Ascending aorta (tissue), 2 donors: ENCODE results near the gene ADD1. TPM values are rescaled to one million over a fixed set of nuclear protein-coding genes. Genes with fewer than 3 reads are reported as not detected.

Experiments used
- DNase-seq, 2 donors: peaks; one replicate each; pipeline ENCODE4 v3.0.0-alpha.2; 2019; ENCODE audit warnings: low spot score in 2 of 2
- H3K27ac ChIP-seq, 2 donors: fragments of 200-600 bp; sonication (generic); one replicate each; pipeline ENCODE4 v1.5.1; 2016 to 2017; ENCODE audit warnings: mild to moderate bottlenecking in 1 of 2
- H3K27me3 ChIP-seq: fragments of 200-600 bp; sonication (generic); one replicate; pipeline ENCODE4 v1.5.1; 2017
- H3K36me3 ChIP-seq, 2 donors: fragments of 200-600 bp; sonication (generic); one replicate each; pipeline ENCODE4 v1.5.1; 2016
- H3K4me1 ChIP-seq, 2 donors: fragments of 200-600 bp; sonication (generic); one replicate each; pipeline ENCODE4 v1.5.1; 2016 to 2017; ENCODE audit warnings: mild to moderate bottlenecking in 1 of 2
- H3K4me3 ChIP-seq, 2 donors: fragments of 200-600 bp; sonication (generic); one replicate each; pipeline ENCODE4 v1.5.1; 2016 to 2017; ENCODE audit warnings: mild to moderate bottlenecking in 1 of 2
- H3K9me3 ChIP-seq, 2 donors: fragments of 200-600 bp; sonication (generic); one replicate each; pipeline ENCODE4 v1.5.1; 2016
- intact Hi-C: fragments of 100-400 bp; cut with DNase I; formaldehyde crosslinking; loops from one replicate; pipeline ENCODE4 v1.15.1; 2023
- total RNA-seq: library from RNA; depleted of rRNA; stranded (reverse); fragments of >200 nt; gene quantifications from one replicate; pipeline ENCODE4 v1.1.0, GENCODE V29; 2016
- TF ChIP-seq, protein P1 (sequence below), 3 experiments: fragments of 200-600 bp in 2 of 3; fragments of 450-650 bp in 1 of 3; sonication (generic) in 2 of 3; IDR thresholded peaks; one replicate each; pipeline ENCODE4 v1.5.1; 2016 to 2019; ENCODE audit warnings: antibody characterized with exemption in 3 of 3, mild to moderate bottlenecking in 1 of 3, moderate library complexity in 1 of 3

The ADD1 gene, protein sequence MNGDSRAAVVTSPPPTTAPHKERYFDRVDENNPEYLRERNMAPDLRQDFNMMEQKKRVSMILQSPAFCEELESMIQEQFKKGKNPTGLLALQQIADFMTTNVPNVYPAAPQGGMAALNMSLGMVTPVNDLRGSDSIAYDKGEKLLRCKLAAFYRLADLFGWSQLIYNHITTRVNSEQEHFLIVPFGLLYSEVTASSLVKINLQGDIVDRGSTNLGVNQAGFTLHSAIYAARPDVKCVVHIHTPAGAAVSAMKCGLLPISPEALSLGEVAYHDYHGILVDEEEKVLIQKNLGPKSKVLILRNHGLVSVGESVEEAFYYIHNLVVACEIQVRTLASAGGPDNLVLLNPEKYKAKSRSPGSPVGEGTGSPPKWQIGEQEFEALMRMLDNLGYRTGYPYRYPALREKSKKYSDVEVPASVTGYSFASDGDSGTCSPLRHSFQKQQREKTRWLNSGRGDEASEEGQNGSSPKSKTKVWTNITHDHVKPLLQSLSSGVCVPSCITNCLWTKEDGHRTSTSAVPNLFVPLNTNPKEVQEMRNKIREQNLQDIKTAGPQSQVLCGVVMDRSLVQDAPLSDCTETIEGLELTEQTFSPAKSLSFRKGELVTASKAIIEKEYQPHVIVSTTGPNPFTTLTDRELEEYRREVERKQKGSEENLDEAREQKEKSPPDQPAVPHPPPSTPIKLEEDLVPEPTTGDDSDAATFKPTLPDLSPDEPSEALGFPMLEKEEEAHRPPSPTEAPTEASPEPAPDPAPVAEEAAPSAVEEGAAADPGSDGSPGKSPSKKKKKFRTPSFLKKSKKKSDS
- total RNA-seq = 261 TPM

DNA sequence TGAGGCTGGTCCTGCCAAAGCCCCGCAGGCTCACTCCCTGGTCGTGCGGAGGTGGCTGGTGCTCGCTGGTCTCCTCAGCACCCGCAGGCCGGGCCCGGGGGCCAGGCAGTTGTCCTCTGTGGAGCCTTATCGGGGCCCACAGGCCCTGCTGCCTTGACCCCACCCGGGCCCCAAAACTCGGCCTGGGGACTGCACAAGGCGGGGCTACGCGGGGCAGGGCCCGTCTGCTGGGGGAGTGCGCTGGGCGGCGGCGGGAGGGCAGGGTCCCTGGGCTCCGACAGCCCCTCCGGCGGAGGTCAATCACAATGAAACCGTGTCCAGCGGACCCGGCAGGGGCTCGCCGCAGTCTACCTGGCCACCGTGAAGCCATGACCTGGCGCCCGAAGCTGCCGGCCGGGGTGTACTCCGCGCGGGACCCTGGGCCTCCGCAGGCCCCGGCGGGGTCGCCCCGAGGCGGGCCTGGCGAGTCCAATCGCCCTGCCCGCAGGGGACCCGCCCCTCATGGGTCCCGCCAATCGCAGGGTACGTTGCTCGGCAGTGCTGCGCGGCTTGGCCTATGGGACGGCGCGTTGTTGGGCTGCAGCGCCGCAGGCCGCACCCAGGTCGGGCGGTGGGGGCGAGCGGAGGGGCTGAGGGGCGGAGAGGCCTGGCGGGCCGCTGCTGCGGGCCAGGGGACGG lies at the start of gene ADD1:
TSS of gene ADD1 (plus strand) at position 582 of the 678 bp plus-strand sequence. CDS start 32,072 bp downstream, outside the sequence.
- Histone ChIP-seq H3K4me3 (peak within 1 kb of the TSS; percentile 87 to 90), H3K36me3 (no peaks in the 10 kb centered on the region), H3K27ac (peak within 1 kb of the TSS; percentile 93 to 96), H3K4me1 (peaks cover 3 to 31% of the 10 kb centered on the region in 2 donors), H3K9me3 (no peaks in the 10 kb centered on the region), H3K27me3 (no peaks in the 10 kb centered on the region)
- TF ChIP-seq, protein P1, sequence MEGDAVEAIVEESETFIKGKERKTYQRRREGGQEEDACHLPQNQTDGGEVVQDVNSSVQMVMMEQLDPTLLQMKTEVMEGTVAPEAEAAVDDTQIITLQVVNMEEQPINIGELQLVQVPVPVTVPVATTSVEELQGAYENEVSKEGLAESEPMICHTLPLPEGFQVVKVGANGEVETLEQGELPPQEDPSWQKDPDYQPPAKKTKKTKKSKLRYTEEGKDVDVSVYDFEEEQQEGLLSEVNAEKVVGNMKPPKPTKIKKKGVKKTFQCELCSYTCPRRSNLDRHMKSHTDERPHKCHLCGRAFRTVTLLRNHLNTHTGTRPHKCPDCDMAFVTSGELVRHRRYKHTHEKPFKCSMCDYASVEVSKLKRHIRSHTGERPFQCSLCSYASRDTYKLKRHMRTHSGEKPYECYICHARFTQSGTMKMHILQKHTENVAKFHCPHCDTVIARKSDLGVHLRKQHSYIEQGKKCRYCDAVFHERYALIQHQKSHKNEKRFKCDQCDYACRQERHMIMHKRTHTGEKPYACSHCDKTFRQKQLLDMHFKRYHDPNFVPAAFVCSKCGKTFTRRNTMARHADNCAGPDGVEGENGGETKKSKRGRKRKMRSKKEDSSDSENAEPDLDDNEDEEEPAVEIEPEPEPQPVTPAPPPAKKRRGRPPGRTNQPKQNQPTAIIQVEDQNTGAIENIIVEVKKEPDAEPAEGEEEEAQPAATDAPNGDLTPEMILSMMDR (IDR thresholded peaks at IDR 0.05) = no peak
- DNase-seq = peak; percentile 67 to 96
- intact Hi-C loops = loop anchor here (1.0 to 10.0 kb wide), 6 partner anchors 51 to 1499 kb away; partner anchors contain the start of genes GRK4, MXD4, NOP14 and SH3BP2

DNA sequence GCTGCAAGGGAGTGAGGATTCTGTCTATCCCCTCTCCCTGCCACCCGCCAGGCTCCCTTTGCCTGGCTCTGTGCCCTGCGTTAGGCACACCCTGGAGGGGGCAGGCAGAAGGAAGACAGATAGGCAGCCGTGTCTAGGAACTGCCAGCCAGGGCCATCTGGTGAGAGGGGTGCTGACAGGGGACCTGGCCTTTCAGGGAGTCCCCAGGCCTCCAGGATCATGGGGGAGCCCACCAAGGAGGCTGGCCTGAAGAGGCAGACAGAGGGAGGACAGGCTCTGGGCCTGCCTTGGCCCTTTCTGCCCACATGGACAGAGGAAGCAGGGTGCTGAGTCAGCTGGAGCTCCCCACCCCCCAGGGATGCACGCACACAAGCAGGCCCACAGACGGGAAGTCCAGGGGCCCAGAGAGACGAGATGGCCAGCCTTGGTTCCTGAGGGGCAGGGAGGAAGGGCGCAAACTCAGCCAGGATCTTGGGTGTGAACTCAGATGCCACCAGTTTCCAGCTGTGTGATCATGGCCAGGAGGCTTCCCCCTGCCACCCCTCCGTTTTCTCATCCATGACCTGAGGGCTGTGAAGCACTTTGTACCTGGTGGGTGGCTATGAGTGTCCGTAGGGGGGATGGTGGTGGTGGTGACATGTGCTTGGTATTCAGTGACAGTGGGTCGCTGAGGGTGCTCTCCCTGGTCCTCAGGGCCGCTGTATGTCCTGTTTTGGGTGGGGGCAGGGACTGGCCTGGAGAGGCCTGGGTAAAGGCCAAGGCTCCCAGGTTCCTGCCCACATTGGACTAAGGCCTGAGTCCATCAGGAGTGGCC lies 49.0 kb upstream of the ADD1 start:
- Histone ChIP-seq H3K27me3 (no peaks in the 10 kb centered on the region), H3K4me3 (peak overlapping the region in 1 of 2 donors; percentile 87), H3K9me3 (no peaks in the 10 kb centered on the region), H3K4me1 (peaks cover 10 to 18% of the 10 kb centered on the region in 2 donors), H3K27ac (peak overlapping the region; percentile 47 to 61), H3K36me3 (no peaks in the 10 kb centered on the region)
- TF ChIP-seq, protein P1 (IDR thresholded peaks at IDR 0.05) = no peak
- DNase-seq = peak; percentile 17 to 79
- intact Hi-C loops = loop anchor here (5.0 kb wide), 1 partner anchor 48 kb away; the partner anchor contains the start of gene ADD1

DNA sequence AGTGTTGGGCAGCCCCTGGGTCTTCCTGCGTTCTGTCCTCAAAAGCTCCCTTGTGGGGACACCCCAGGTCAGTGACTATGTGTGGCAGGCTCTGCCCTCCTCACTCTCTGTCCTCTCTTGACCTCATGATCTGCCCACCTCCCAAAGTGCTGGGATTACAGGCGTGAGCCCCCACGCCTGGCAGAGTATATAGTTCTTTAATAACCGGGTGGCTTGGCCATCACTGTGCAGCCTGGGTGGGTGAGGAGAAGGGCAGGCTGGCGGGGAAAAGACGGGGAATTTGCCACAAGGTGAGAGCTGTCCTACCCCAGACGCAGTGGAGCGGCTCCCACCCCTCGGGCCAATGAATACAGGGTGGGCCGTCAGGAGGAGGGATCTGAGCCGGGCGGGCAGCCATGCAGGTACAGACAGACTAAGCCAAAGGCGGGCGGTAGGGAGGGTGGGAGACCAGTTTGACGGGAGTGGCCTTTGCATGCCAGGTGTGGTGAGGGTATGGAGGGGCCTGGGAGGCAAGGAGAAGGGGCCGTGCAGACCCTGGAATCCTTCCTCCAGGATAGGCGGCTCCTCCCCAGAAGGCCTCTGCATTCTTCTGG lies 48.2 kb upstream of the ADD1 start:
- intact Hi-C loops = no loop called here
- TF ChIP-seq, protein P1 (IDR thresholded peaks at IDR 0.05) = no peak
- H3K4me3 ChIP-seq = no peak overlapping the region
- DNase-seq = peak in 1 of 2 donors; percentile 63
- peaks cover 16 to 20% of the 10 kb centered on the region in 2 donors for H3K4me1 ChIP-seq
- H3K9me3 ChIP-seq = no peaks in the 10 kb centered on the region
- H3K36me3 ChIP-seq = no peaks in the 10 kb centered on the region
- no peaks in the 10 kb centered on the region for H3K27me3 ChIP-seq
- peak overlapping the region; percentile 15 to 26 for H3K27ac ChIP-seq

DNA sequence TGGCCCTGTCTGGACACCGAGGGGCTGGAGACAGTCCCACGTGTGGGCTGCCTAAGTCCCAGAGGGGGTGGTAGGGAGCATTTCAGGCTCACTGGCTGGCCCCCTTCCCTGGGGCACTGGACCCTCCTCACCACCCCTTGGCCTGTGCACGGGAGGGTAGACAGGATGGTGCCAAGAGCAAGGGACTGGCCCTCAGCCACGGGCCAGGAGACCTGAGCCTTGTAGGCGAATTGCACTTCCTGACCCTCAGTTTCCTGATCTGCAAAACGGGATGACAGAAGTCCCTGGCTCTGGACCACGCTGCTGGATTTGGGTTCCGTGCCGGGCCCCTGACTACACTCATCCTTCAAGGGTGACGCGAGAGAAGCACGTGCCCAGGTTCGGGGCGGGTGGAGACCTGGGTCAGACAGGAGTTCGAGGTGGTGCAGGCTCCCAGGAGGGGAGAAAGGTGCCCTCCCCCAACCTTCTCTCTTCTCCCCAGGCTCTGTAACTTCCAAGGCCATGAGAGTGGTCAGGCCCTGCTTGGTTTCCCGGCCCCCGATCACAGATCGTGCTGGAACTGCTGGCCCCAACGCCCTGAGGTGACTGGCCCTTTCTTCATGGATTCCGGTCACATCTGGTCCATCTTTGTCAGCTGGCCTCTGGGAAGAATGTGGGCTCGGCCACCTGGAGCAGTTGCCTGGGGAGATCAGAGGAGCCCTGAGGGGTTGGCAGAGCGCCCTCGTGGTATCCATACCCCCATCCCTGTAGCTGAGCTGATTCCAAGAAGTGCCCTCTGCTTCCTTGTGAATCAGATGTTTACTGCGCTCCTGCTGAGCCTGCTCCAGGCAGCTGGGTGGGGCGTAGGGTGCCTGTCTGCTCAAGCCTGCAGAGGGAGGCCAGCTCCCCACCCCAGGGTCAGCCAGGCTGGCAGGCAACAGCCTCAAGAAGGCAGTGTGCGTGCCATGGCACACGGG lies 47.5 kb upstream of the ADD1 start:
- TF ChIP-seq, protein P1 (IDR thresholded peaks at IDR 0.05) = no peak
- H3K36me3 ChIP-seq = no peaks in the 10 kb centered on the region
- no peak overlapping the region for H3K27ac ChIP-seq
- H3K27me3 ChIP-seq = no peaks in the 10 kb centered on the region
- peaks cover 17 to 28% of the 10 kb centered on the region in 2 donors for H3K4me1 ChIP-seq
- DNase-seq = peak in 1 of 2 donors; percentile 62
- no peaks in the 10 kb centered on the region for H3K9me3 ChIP-seq
- intact Hi-C loops = no loop called here
- H3K4me3 ChIP-seq = no peak overlapping the region
